Measurements from ENCODE around the gene NLRP2B. TPM values are rescaled to one million over a fixed set of nuclear protein-coding genes. Genes with fewer than 3 reads are reported as not detected.

The NLRP2B gene
- total RNA-seq, 1 donor from 2014 or later = not detected

- intact Hi-C loops (cut with DNase I) = no loop called here
Measured at GRCh38 chrX:57674861-57675260, 5.2 kb downstream of the NLRP2B start.

DNA sequence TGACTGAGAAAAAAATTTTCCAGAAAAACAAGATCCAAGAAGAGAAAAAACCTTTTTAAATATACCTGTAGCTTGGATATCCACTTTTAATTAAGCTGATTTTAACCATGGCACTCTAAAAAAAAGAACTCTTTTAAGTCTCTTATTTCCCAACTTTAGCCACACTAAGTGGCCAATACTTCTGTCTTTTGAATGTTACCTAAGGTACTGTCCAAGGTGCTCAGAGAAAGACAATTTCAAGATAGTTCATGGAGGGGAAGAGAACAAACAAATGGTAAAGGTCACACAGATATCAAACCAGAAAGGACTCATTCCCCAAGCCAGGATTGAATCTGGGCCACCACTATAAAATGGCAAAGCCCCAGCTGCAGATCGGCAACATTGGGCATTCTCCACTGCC lies 10.1 kb downstream of the NLRP2B start:
- H3K9me3 ChIP-seq = no peaks in the 10 kb centered on the region
- H3K36me3 ChIP-seq = no peaks in the 10 kb centered on the region
- TF ChIP-seq CTCF (IDR thresholded peaks at IDR 0.05) = no peak
- no peak overlapping the region for H3K4me3 ChIP-seq
- ATAC-seq (no peak), DNase-seq (no peak)
- no peaks in the 10 kb centered on the region for H3K4me1 ChIP-seq
- no peaks in the 10 kb centered on the region for H3K27me3 ChIP-seq (ENCODE audit: low read depth)
- intact Hi-C loops (cut with DNase I) = no loop called here
- H3K27ac ChIP-seq = no peak overlapping the region

More at GRCh38 chrX:57674861-57675260, 5.2 kb downstream of the NLRP2B start:
- Histone ChIP-seq H3K36me3 (no peaks in the 10 kb centered on the region), H3K27ac (no peak overlapping the region), H3K9me3 (no peaks in the 10 kb centered on the region), H3K4me3 (no peak overlapping the region), H3K4me1 (no peaks in the 10 kb centered on the region), H3K27me3 (ENCODE audit: low read depth) (no peaks in the 10 kb centered on the region)
- no peak for ATAC-seq
- DNase-seq = no peak
- no peak for TF ChIP-seq CTCF (IDR thresholded peaks at IDR 0.05)

DNA sequence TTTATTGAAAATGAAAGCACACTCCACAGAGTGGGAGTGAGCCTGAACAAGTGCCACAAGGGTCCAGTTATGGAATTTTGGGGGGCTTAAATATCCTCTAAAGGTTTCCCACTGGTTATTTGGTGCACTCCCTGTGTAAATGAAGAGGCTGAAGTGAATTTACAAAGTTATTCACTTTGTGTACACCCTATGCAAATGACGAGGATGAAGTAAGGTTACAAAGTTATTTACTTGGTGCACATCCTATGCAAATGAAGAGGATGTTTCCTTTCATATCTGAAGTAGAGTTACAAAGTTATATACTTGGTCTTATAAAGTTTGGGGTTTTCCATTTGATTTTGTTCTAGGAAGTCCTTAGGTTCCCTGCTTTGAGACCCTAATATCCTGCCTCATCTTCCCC lies 13.1 kb downstream of the NLRP2B start:
- H3K36me3 ChIP-seq = no peaks in the 10 kb centered on the region
- no peak for TF ChIP-seq CTCF (IDR thresholded peaks at IDR 0.05)
- no peaks in the 10 kb centered on the region for H3K4me1 ChIP-seq

DNA sequence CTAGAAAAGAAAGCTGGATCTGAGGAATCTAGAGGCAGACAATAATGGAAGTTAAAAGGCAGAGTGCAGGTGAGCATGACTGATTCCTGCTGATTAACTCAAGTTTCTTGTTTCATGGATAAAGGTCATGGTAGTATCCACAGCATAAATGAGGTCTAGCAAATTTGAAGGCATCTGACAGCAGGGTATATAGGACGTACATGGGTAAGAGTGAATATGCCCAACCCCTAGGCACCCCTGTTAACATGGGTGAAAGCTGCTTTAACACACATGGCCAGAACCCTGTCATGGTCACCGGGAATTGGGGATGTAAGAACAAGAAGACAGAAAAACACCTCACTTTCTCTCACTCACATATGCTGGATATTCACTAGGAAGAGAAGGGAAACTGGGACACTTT lies 25.0 kb downstream of the NLRP2B start:
- no peak for TF ChIP-seq CTCF (IDR thresholded peaks at IDR 0.05)
- H3K4me3 ChIP-seq = no peak overlapping the region
- DNase-seq (no peak), ATAC-seq (no peak)
- H3K36me3 ChIP-seq = no peaks in the 10 kb centered on the region
- no peaks in the 10 kb centered on the region for H3K4me1 ChIP-seq
- intact Hi-C loops (cut with DNase I) = no loop called here
- H3K27me3 ChIP-seq (ENCODE audit: low read depth) = no peaks in the 10 kb centered on the region
- H3K9me3 ChIP-seq = peaks cover 5% of the 10 kb centered on the region
- no peak overlapping the region for H3K27ac ChIP-seq

More for the DNA sequence above, 13.1 kb downstream of the NLRP2B start:
- no peak overlapping the region for H3K27ac ChIP-seq
- no peak overlapping the region for H3K4me3 ChIP-seq
- no peaks in the 10 kb centered on the region for H3K27me3 ChIP-seq (ENCODE audit: low read depth)
- DNase-seq = no peak
- H3K9me3 ChIP-seq = no peaks in the 10 kb centered on the region
- no peak for ATAC-seq
- intact Hi-C loops (cut with DNase I) = no loop called here

DNA sequence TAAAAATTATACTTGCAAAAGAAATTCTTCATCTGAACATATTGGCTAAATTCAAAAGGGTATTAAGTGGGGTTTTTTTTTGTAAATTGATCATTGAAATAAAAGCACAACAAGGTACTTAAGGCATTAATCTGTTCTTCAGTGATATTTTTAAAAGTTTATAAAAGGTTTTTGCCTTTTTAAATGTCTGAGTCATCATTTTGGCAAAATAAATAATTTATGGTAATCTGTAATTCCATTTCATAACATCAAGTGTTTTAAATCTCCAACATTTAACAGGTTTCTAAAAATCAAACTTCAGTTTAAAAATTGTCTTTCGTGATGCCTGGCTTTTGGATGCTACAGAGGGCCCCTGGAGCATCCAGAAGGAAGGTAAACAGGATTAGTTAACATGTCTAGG lies 27.4 kb downstream of the NLRP2B start:
- intact Hi-C loops (cut with DNase I) = no loop called here
- DNase-seq (no peak), ATAC-seq (no peak)
- Histone ChIP-seq H3K27me3 (ENCODE audit: low read depth) (no peaks in the 10 kb centered on the region), H3K4me3 (no peak overlapping the region), H3K4me1 (no peaks in the 10 kb centered on the region), H3K9me3 (peaks cover 5% of the 10 kb centered on the region), H3K27ac (no peak overlapping the region), H3K36me3 (no peaks in the 10 kb centered on the region)
- no peak for TF ChIP-seq CTCF (IDR thresholded peaks at IDR 0.05)

Data from lower lobe of right lung (tissue), 2 donors.